NCI-H748 treated with DMSO at 0.1 percent for 48 hours (cell line): ENCODE results near the gene GLO1.
A peak's percentile ranks its signal among the peaks of the same experiment; 100 is the strongest.

Experiments
- DNase-seq: peaks from one replicate; lab custom pipeline; 2025; lab: John Stamatoyannopoulos, UW

Gene GLO1

GRCh38 chr6:38702558-38703397 is at the start of gene GLO1:
Gene GLO1 (minus strand): TSS chr6:38703145. CDS start chr6:38703054, 91 bp downstream.
- DNase-seq: peak; percentile 97

DNA sequence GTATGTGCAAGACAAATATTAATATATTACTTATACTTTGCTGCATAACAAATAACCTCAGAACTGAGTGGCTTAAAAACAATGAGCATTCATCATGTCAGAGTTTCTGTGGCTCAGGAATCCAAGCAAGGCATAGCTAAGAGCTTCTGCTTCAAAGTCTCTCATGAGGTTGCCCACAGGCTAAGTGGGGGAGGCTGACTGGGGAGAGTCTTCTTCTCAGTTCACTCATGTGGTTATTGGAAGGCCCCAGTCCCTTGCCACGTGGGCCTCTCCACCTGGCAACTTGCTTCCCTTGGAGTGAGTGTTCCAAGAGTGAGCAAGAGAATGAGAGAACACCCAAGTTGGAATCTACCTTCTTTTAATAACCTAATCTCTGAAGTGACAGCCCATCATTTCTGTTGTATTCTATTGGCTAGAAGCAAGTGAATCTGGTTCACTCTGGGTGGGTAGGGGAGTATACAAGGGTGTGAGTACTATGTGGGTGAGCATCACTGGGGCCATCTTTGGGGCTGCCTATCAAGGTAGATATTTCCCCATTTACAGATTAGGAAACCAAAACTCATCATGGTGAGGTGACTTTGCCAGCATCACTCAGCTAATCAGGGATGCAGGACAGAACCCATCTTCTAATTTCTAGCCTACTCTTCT is 48.1 kb upstream of the GLO1 start:
- DNase-seq: no peak

DNA sequence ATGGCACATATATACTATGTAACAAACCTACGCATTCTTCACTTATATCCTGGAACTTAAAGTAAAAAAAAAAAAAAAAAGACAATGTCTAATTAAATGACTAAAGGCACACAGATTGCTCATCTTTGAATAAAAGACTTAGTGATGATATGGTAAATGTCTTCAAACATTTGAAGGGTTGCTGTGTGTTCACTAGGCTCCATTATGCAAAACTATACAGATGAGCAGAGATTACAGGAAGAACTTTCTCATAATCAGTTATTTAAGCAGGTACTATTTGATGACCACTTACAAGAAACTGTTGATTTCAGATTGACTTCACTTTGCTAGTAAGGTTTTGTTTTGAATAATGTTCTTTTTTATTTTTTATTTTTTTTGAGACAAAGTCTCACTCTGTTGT is 46.5 kb upstream of the GLO1 start:
- no peak for DNase-seq

DNA sequence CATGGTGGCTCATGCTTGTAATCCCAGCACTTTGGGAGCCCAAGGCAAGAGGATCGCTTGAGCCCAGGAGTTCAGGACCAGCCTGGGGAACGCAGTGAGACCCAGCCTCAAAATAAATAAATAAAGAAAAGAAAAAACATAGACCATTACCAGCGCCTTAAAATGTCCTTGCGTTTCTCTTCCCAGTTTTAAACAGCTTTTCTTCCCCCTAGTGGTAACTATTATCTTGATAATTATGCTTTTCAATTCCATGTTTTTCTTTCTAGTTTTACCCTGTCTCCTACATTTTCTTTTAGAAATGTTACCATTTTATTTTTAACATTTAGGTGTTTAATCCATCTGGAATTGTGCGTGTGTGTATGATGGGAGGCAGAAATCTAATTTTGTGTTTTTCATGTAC is 36.6 kb upstream of the GLO1 start:
- DNase-seq: no peak

GRCh38 chr6:38738261-38738660 is 35.3 kb upstream of the GLO1 start:
- no peak for DNase-seq

DNA sequence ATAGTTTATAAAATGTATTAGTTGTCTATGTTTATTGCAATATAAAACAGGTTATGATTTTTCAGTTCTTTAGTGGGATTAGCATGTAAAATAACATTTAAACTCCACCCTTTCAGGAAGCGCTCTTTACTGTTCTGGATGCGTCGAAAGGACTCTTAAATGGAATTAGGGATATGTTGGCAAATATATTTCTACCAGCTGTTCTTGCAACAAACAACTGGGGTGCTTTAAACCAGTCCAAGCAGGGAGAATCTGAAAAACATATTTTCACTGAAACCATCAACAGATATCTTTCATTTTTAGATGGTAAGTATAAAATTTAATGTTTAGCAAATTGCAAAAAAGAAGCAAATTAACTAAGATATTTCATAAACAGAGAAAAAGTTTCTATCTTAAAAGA is 34.0 kb upstream of the GLO1 start:
- no peak for DNase-seq

DNA sequence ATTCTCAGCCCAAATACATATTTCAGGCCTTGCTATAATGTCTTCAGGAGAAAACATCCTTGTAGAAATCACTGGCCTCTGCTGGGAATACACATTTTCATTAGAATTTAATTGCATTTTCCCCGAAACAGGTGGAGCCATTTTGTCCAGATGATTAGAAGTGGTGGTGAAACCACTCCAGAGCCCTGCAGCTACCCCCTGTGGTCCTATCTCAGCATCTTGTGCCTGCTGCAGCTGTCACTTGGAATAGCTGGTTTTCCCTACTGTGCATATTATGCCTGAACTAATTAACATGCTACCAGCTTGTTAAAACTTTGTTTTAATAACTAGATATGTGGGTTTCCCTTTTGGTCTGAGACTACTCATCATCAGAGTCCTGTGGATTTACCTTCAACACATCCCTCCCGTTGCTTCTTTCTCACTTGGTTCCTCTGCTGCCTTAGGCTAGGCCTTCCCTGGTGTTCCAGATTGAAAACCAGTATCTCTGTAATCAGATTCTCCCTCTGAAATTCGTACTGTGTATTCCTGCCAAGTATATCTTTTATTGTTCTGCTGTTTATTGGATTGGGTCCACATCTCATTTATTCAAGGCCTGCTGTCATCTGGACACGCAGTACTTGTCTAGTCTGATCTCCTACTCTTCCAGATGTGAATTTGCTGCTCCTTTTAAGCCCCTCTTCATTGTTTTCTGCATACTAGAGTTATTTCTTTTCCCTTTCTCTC is 27.4 kb upstream of the GLO1 start:
- no peak for DNase-seq

GRCh38 chr6:38728203-38728602 is 25.3 kb upstream of the GLO1 start:
- no peak for DNase-seq

DNA sequence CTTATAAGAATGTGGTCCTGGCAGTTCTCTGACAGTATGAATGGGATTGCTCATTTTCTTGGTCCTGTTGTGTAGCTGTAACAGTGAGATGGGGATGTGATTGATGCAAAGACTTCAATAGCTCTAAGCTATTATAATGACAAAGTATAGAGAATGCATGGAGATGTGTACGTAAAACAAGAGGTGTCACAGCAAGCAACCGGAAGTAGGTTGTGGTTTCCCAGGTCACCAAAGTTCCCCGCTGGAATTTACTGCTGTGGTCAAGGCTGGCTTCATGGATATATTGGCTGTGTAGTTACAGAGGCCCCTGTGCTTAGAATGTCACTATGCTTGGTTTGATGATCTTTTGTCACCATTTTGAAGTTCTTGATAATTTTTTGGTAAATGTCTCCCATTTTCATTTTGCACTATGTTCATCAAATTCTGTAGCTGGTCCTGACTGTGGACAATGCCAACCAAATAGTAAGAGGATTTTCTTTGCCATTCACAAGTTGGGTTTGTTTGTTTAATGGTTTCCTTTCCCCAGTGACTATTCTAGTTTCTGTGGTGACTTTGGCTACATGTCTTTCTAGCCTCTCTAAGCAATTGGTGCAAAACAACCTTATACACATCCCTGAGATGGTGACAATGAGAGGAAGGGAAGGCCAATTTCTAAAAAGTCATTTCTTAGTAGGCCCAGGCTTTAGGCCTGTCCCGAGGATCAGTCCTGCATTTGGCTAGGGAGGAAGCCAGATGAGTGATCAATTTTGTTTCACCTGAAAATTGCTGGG is 22.7 kb upstream of the GLO1 start:
- no peak for DNase-seq

DNA sequence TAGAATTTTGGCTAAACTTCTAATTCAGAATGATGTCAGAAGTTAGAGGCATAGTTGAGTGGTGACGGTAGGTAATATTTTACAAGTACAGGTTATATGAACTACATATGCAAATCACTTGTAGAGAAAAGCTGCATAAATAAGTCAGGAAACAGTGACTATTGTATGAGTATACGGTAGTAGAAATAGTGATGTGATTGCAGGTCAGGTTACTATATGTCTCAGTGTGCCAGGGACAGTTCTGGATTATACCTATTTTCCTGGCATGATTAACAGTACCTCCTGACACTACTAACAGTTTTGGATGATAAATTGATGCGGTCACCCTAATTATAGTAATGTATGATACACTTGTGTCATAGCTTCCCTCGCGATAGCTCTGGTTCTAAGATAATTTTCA is 21.4 kb upstream of the GLO1 start:
- no peak for DNase-seq

DNA sequence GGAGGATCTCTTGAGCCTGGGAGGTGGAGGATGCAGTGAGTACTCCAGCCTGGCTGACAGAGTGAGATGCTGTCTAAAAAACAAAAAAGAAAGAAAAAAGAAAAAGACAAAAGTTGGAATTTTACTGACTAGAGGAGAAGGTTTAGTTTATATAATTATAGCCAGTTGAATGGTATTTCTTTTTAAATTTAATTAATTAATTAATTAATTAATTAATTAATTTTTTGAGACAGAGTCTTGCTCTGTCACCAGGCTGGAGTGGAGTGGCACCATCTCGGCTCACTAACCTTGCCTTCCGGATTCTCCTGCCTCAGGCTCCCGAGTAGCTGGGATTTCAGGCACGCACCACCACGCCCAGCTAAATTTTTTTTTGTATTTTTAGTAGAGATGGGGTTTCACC is 20.8 kb upstream of the GLO1 start:
- no peak for DNase-seq

- no peak for DNase-seq
Measured at GRCh38 chr6:38722727-38723334, 19.9 kb upstream of the GLO1 start.

GRCh38 chr6:38722038-38722437 is 19.1 kb upstream of the GLO1 start:
- no peak for DNase-seq

DNA sequence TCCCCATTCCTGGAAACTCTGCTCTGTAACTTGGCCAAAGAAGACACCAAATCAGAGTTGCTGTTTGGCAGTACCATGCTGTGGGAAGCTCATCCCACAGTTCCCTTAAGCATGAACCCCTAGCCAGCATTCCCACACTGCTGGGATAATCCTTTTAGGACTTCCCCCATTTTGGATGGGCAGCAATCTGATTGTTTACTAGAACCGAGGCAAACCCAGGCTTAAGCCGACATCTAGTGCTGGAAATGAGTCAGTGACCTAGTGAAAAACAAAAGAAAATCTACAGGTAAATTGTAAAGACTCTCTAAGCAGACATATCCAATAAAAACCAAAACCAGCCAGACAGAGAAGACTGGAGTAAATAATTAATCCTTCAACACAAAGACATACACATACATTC is 17.4 kb upstream of the GLO1 start:
- no peak for DNase-seq

DNA sequence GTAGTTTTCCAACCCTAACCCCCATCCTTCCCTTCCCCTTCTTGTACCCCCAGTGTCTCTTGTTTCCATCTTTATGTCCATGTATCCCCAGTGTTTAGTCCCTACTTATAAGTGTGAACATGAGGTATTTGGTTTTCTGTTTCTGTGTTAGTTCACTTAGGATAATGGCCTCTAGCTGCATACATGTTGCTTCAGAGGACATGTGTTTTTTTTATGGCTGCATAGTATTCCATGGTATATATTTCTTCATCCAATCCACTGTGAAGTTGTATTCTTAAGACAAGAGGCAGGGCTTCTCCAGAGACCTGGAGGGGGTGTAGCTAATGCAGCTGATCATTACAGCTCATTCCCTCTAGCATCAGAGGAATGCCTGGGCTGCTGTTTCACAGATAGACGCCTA is 16.4 kb upstream of the GLO1 start:
- no peak for DNase-seq

GRCh38 chr6:38716825-38717224 is 13.9 kb upstream of the GLO1 start:
- no peak for DNase-seq

DNA sequence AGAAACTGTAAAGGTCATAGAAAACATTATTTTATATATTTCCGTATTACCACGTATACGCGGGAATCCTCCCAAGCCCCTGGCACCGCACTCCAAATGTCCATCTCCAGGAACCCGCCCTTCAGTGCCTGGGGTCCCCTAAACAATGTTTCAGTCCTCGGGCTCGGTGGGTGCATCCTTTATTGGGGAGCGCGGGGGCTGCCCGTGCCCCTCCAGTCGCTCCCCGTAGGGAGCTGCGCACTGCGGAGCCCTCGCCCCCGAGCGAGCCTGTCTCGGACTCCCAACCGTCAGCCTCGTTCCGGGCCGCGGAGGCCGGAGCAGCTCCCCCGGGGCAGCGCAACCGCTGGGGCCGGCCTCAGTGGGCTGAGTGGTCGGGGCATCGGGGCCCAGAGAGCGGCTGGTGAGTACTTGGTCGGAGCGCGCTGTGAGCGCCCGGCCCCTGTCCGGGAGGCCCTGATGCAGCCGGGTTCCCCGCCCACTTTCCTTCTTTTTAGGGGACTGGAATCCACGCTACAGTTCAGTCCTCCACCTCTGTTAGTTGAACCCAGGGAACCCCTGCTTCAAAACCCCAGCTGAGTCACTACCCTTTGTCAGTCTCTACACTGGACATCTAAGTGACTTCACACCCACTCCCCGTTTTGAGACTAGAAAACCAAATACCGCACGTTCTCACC is 12.2 kb upstream of the GLO1 start, which contains the start of gene DNAH8:
Gene DNAH8 (plus strand): TSS at position 296 of the 674 bp plus-strand sequence. CDS start 7,499 bp downstream, outside the sequence.
- DNase-seq: no peak

- no peak for DNase-seq
Measured at GRCh38 chr6:38714239-38715015, 11.5 kb upstream of the GLO1 start.

DNA sequence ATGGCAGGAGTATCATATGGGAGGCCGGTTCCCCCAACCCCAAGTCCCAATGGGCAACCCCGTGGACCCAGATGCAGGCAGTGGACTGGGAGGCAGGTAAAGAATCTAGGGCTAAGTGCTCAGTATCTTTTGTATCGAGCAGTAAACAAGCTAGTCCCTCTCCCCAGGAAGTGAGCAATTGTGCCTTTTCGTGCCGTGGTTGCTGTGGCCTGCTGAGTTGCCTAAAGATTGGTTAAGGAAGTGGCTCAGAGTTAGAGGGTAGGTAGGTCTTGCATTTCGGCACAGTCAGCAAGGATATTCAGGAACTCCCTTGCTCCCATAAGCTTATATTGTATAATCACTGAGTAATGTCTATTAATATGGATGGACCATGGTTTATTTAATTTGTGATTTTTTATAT is 10.9 kb upstream of the GLO1 start:
- no peak for DNase-seq

DNA sequence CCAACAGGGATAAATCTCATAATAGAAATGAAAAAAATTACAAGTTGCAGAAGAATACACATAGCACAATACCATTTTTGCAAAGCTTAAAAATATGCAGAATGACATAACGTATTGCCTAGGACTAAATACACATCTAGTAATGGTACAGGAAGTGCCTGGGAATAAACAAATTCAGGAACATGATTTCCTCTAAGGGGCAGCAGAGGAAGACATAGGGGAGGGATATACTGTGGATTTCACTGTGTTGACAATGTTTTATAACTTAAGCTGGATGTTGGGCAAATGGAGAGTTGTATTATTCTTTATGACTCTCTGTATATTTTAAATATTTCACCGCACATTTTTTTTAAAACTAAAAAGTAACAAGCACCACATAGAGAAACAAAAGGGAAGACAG is 5.6 kb upstream of the GLO1 start:
- no peak for DNase-seq
